Activated CD8-positive, alpha-beta memory T cell treated with anti-CD3 and anti-CD28 coated beads, Interleukin-2, amount 10 ng/mL, durations not matched to agents 7 days and 5 days (primary cell): ENCODE measurements around the gene TNPO3. TPM values are rescaled to one million over a fixed set of nuclear protein-coding genes. Genes with fewer than 3 reads are reported as not detected.
"Not testable (repeated sequence)": the region's sequence is repeated elsewhere in the genome, so short reads cannot be mapped to it uniquely, and the experiment has no call there.

Experiments
- ATAC-seq: fragments of 150-1000 bp; cut with Tn5 transposase; one replicate; pipeline ENCODE4 v1.10.0; 2021; ENCODE audit warnings: moderate library complexity
- CTCF ChIA-PET: fragments of 350-600 bp; sonication (Branson Sonifier 250); formaldehyde crosslinking; loops from one replicate; lab custom pipeline; 2021; ENCODE audit warnings: antibody characterized with exemption; lab: Charles Lee
- DNase-seq: peaks from one replicate; pipeline ENCODE4 v3.0.0-alpha.2; 2020
- H3K27ac Mint-ChIP-seq: one replicate; pipeline ENCODE4 v1.8.0; 2021; ENCODE audit warnings: mild to moderate bottlenecking, mixed read lengths
- H3K27me3 Mint-ChIP-seq: one replicate; pipeline ENCODE4 v1.8.0; 2021; ENCODE audit warnings: mixed read lengths
- H3K36me3 Mint-ChIP-seq: one replicate; pipeline ENCODE4 v1.8.0; 2021; ENCODE audit warnings: mild to moderate bottlenecking, mixed read lengths
- H3K4me1 Mint-ChIP-seq: one replicate; pipeline ENCODE4 v1.8.0; 2021; ENCODE audit warnings: mixed read lengths
- H3K4me3 Mint-ChIP-seq: one replicate; pipeline ENCODE4 v1.8.0; 2021; ENCODE audit warnings: mild to moderate bottlenecking, moderate library complexity, mixed read lengths
- H3K9me3 Mint-ChIP-seq: one replicate; pipeline ENCODE4 v1.8.0; 2022; ENCODE audit warnings: low read depth, mixed read lengths
- total RNA-seq, 2 experiments: library from RNA; stranded (reverse); gene quantifications; one replicate each; pipeline ENCODE4 v1.2.3, GENCODE V29; 2021

Gene TNPO3
- total RNA-seq, 2 experiments from 2014 or later: 51.9 to 55.8 TPM

DNA sequence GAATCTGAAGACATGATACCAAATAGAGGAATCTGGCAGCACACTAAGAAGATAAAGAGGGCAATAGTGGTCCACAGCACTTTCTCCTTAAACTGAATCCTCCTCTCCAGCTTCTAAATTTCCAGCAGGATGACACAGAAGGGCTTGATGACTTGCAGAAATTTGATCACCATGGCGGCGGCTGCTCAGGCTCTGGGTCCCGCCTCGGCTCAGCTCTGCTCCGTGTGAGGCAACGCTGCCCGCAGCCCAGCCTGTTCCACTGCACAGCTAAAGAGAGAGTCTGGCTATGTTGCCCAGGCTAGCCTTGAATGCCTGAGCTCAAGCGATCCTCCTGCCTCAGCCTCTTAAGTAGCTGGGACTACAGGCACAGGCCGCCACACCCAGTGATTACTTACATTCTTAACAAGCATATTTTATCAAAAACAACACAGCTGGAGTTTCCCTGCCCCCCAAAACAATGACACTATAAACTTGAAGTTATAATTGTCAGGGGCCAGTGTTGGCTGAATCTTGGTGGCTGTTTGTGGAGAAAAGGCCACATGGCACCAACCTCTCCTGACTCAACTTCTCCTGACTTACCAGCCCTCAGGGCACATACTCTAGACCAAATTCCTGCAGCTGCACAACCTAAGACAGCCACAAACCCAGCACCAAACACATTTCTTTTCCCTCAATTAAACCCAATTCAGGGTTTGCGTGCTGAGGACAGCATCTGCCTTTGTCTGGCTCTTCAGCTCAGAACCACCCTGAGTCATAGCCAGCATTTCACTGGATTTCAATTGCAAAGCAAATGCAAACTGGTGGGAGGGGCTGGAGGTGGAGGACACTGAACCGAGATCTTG is 11.6 kb upstream of the TNPO3 start:
- Mint-ChIP-seq H3K4me3 (no peak overlapping the region), H3K27me3 (peaks cover 23% of the 10 kb centered on the region), H3K4me1 (peaks cover 12% of the 10 kb centered on the region), H3K9me3 (peaks cover 4% of the 10 kb centered on the region), H3K27ac (no peak overlapping the region), H3K36me3 (peaks cover 3% of the 10 kb centered on the region)
- ATAC-seq (no peak), DNase-seq (no peak)
- CTCF ChIA-PET: interaction anchor here (1.5 to 1.9 kb wide), 2 partner anchors 12 to 25 kb away, joined by 4 to 6 read pairs; partner anchors contain the start of gene TNPO3

DNA sequence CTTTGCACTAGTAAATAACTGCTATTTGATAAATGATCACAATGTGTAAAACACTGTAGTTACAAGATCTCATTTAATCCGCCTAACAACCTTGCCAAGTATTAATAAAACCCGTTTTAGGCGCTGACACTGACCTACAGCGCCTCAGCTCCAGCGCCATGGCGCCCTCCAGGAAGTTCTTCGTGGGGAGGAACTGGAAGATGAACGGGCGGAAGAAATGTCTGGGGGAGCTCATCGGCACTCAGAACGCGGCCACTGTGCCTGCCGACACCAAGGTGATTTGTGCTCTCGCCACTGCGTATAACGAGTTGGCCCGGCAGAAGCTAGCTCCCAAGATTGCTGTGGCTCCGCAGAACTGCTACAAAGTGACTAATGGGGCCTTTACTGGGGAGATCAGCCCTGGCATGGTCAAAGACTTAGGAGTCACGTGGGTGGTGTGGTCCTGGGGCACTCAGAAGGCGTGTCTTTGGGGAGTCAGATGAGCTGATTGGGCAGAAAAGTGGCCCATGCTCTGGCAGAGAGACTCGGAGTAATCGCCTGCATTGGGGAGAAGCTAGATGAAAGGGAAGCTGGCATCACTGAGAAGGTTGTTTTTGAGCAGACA is 1.1 kb upstream of the TNPO3 start:
- Mint-ChIP-seq H3K27ac (no peak overlapping the region), H3K36me3 (peaks cover 11% of the 10 kb centered on the region)

DNA sequence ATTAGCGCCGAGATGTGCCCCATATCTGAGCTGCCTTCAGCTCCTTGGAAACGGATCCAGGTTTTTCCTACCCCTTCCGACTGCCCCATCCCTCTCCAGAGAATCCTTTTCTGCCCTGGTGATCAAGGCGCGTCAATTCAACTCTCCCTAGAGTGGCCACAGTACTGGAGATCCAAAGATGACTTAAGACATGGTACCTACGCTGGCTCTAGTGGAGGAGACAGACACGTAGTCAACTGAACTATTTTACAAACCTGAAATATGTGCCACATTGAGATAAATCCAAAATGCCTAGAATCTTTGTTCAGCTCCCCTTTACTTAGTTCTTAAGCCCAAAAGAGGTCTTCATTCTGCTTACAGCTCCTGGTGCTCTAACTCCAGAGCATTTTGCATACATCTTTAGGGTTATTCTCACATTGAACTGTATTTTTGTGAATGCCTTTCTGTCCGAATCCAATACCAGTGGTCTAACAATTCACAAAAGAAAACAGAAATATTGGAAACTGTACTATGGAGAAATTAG is 444 bp upstream of the TNPO3 start:
- CTCF ChIA-PET: interaction anchor here (1.4 to 5.5 kb wide), 3 partner anchors 11 to 35 kb away, joined by 4 to 46 read pairs (median 6); no protein-coding TSS in a partner anchor
- Mint-ChIP-seq H3K4me1 (peaks cover 29% of the 10 kb centered on the region), H3K27ac (peak overlapping the region; percentile 98), H3K36me3 (peaks cover 17% of the 10 kb centered on the region), H3K9me3 (no peaks in the 10 kb centered on the region), H3K27me3 (peaks cover 14% of the 10 kb centered on the region), H3K4me3 (peak overlapping the region; percentile 95)
- ATAC-seq (peak; percentile 16), DNase-seq (no peak)

More for the DNA sequence above, 1.1 kb upstream of the TNPO3 start:
- no peak for DNase-seq
- CTCF ChIA-PET: interaction anchor here (5.5 kb wide), 1 partner anchor 34 kb away, joined by 46 read pairs; no protein-coding TSS in a partner anchor
- peak overlapping the region; percentile 95 for H3K4me3 Mint-ChIP-seq
- H3K4me1 Mint-ChIP-seq: peaks cover 24% of the 10 kb centered on the region
- H3K27me3 Mint-ChIP-seq: peaks cover 20% of the 10 kb centered on the region
- H3K9me3 Mint-ChIP-seq: no peaks in the 10 kb centered on the region
- no peak for ATAC-seq

DNA sequence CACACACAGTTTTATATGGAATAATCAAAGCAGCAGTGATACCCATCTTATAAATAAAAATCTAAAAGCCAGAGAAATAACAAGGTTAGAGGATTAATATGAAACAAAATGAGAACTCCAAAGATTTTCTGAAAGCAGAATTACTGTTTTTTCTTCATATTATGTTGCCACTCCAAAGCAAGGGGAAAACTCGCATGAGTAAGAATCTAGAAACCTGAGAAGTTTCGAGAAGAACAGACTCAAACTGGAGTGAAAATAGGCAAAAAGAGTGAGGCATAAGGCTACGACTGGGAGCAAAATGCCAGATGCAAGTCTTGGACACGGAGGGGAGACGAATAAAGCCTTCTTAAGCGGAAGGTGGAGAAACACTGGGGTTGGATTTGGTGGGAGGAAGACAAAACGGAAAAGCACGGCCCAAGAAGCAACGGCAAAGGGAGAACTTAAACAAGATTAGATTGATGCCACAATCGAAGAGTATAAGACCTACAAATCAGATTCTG is 923 bp downstream of the TNPO3 start:
- Mint-ChIP-seq H3K27ac (peak overlapping the region; percentile 98), H3K9me3 (no peaks in the 10 kb centered on the region), H3K4me3 (peak overlapping the region; percentile 95), H3K27me3 (peaks cover 6% of the 10 kb centered on the region), H3K36me3 (peaks cover 25% of the 10 kb centered on the region), H3K4me1 (peaks cover 38% of the 10 kb centered on the region)
- no peak for DNase-seq
- CTCF ChIA-PET: interaction anchor here (0.8 to 5.5 kb wide), 11 partner anchors 10 to 115 kb away, joined by 3 to 46 read pairs (median 3); no protein-coding TSS in a partner anchor
- ATAC-seq: no peak

DNA sequence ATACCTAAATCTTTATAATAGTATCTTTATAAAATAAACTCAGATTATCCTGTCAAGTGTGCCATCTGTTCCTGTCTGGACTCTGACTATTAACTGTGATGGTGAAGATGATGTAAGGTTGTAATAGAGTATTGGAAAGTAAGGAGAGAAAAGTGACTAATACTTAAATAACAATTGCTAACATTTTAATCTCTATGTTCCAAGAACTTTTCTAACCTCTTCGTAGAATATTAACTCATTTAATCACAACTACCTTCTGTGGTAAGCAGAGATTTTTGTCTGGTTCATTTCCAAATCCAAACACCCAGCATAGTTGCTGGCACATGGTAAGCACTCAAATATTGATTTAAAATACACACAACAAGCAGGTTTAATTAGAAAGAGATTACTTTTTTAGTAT is 2.5 kb downstream of the TNPO3 start:
- Mint-ChIP-seq H3K9me3 (no peaks in the 10 kb centered on the region), H3K4me3 (peak overlapping the region; percentile 44), H3K27me3 (no peaks in the 10 kb centered on the region), H3K36me3 (peaks cover 28% of the 10 kb centered on the region), H3K27ac (no peak overlapping the region), H3K4me1 (peaks cover 46% of the 10 kb centered on the region)
- DNase-seq: no peak
- no peak for ATAC-seq
- CTCF ChIA-PET: interaction anchor here (5.5 kb wide), 1 partner anchor 38 kb away, joined by 46 read pairs; no protein-coding TSS in a partner anchor

DNA sequence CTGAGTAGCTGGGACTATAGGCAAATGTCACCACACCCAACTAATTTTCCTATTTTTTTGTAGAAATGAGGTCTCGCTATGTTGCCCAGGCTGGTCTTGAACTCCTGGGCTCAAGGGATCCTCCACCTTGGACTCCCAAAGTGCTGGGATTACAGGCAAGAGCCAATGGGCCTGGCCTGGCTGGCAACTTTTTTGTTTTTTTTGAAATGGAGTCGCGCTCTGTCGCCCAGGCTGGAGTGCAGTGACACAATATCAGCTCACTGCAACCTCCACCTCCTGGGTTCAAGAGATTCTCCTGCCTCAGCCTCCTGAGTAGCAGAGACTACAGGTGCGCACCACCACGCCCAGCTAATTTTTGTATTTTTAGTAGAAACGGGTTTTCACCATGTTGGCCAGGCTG is 3.5 kb downstream of the TNPO3 start:
- not testable (repeated sequence) for H3K27ac Mint-ChIP-seq, DNase-seq, H3K9me3 Mint-ChIP-seq, H3K27me3 Mint-ChIP-seq, ATAC-seq, H3K4me3 Mint-ChIP-seq
- Mint-ChIP-seq H3K36me3 (peaks cover 35% of the 10 kb centered on the region), H3K4me1 (peaks cover 53% of the 10 kb centered on the region)
- CTCF ChIA-PET: interaction anchor here (5.5 kb wide), 1 partner anchor 39 kb away, joined by 46 read pairs; no protein-coding TSS in a partner anchor

DNA sequence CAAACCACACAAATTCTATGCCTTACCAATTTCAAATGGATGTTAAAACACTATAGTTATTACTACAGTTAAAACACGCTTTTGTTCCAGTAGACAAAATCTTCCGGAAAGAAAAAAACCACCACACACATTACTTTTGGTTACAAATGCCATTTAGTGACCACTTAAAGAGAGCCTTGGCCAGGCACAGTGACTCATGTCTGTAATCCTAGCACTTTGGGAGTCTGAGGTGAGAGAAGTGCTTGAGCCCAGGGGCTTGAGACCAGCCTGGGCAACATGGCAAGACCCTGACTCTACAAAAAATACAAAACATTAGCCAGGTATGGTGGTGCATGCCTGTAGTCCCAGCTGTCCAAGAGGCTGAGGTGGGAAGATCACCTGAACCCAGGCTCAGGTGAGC is 7.2 kb downstream of the TNPO3 start:
- peaks cover 43% of the 10 kb centered on the region for H3K36me3 Mint-ChIP-seq
- DNase-seq (no peak), ATAC-seq (no peak)
- H3K27ac Mint-ChIP-seq: no peak overlapping the region
- peaks cover 63% of the 10 kb centered on the region for H3K4me1 Mint-ChIP-seq
- H3K9me3 Mint-ChIP-seq: no peaks in the 10 kb centered on the region
- H3K27me3 Mint-ChIP-seq: no peaks in the 10 kb centered on the region
- CTCF ChIA-PET: no interaction called here
- no peak overlapping the region for H3K4me3 Mint-ChIP-seq

DNA sequence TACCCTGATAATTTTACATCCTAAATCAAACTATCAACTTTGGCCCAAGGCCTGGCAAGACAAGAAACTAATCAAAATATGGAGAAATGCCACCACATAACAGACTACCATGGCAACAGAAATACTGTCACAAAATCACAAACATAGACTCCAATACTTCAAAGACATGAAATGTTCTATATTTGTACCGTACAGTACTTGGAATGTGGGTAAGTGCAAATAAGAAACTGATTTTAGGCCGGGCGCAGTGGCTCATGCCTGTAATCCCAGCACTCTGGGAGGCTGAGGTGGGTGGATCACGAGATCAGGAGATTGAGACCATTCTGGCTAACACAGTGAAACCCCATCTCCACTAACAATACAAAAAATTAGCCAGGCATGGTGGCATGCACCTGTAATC is 9.2 kb downstream of the TNPO3 start:
- no peak for DNase-seq
- H3K27ac Mint-ChIP-seq: no peak overlapping the region
- CTCF ChIA-PET: no interaction called here
- peaks cover 71% of the 10 kb centered on the region for H3K4me1 Mint-ChIP-seq
- no peaks in the 10 kb centered on the region for H3K9me3 Mint-ChIP-seq
- H3K27me3 Mint-ChIP-seq: no peaks in the 10 kb centered on the region
- ATAC-seq: no peak
- H3K36me3 Mint-ChIP-seq: peaks cover 30% of the 10 kb centered on the region
- no peak overlapping the region for H3K4me3 Mint-ChIP-seq

DNA sequence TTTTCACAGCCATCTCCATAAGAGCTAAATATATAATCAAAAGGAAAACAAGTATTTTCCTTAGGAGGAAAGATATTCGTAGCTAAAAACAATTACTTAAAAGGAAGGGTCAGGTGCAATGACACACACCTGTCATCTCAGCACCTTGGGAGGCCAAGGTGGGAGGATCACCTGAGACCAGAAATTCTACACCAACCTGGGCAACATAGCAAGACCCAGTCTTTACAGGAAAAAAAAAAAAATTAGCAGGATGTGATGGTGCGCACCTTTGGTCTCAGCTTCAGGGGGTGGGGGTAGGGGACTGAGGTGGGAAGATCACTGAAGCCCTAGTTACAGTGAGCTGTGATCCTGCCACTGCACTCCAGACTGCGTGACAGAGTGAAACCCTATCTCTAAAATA is 11.9 kb downstream of the TNPO3 start:
- CTCF ChIA-PET: interaction anchor here (1.6 to 1.8 kb wide), 2 partner anchors 11 to 48 kb away, joined by 5 to 10 read pairs; no protein-coding TSS in a partner anchor
- Mint-ChIP-seq H3K27ac (no peak overlapping the region), H3K4me3 (no peak overlapping the region), H3K36me3 (peaks cover 34% of the 10 kb centered on the region), H3K9me3 (no peaks in the 10 kb centered on the region), H3K4me1 (peaks cover 56% of the 10 kb centered on the region), H3K27me3 (no peaks in the 10 kb centered on the region)
- DNase-seq: no peak
- ATAC-seq: no peak

DNA sequence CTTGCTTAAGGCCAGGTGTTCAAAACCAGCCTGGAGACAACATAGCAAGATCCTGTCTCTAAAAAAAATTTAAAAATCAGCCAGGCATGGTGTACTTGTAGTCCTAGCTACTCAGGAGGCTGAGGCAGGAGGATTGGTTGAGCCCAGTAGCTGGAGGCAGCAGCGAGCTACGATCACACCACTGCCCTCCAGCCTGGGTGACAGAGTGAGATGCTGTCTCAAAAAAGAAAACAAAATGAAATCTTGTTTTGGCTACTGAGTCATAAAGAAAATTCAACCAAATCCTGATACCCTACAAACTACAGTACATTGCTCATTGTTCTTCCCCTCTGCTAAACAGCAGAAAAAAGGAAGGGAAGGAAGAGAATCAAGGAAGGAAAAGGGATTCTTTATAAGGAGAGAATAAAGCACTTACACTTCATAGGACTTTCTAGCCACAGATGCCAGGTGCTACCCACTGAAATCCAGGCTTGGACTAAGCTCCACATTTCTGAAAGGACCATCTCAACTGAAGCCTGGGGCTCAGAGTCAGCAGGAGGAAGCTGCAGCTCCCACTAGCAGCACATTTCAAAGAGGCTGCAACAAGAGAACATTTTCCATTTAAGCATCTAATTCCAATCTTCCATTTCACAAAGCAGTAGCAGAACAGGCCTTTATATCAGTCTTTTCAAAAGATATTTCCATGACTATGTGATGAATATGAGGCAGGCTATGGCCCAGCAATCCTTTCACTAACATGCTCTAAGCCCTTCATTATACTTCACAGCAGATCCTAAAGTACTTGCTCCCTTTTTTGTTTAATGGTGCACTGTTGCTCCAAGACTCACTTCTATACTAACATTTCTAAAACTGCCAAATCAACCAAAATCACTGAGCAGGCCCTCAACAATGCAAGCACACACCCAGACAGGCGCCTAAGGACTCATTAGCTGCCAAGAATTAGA is 13.5 kb downstream of the TNPO3 start:
- no peaks in the 10 kb centered on the region for H3K27me3 Mint-ChIP-seq
- CTCF ChIA-PET: interaction anchor here (1.1 to 1.8 kb wide), 4 partner anchors 13 to 78 kb away, joined by 3 to 10 read pairs (median 4); no protein-coding TSS in a partner anchor
- H3K9me3 Mint-ChIP-seq: no peaks in the 10 kb centered on the region
- peaks cover 38% of the 10 kb centered on the region for H3K36me3 Mint-ChIP-seq
- H3K4me3 Mint-ChIP-seq: no peak overlapping the region
- DNase-seq (no peak), ATAC-seq (peak; percentile 45)
- H3K27ac Mint-ChIP-seq: peak overlapping the region; percentile 63
- H3K4me1 Mint-ChIP-seq: peaks cover 43% of the 10 kb centered on the region

DNA sequence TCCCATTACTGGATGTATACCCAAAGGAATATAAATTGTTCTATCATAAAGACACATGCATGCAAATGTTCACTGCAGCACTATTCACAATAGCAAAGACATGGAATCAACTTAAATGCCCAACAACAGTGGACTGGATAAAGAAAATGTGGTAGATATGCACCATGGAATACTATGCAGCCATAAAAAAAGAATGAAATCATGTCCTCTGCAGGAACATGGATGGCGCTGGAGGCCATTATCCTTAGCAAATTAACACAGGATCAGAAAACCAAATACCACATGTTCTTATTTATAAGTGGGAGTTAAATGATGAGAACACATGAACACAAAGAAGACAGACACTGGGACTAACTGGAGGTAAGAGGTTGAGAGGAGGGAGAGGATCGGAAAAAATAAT is 16.4 kb downstream of the TNPO3 start:
- H3K27me3 Mint-ChIP-seq, H3K27ac Mint-ChIP-seq, CTCF ChIA-PET, DNase-seq, H3K4me3 Mint-ChIP-seq, H3K9me3 Mint-ChIP-seq, ATAC-seq: not testable (repeated sequence)
- Mint-ChIP-seq H3K4me1 (peaks cover 26% of the 10 kb centered on the region), H3K36me3 (peaks cover 50% of the 10 kb centered on the region)

DNA sequence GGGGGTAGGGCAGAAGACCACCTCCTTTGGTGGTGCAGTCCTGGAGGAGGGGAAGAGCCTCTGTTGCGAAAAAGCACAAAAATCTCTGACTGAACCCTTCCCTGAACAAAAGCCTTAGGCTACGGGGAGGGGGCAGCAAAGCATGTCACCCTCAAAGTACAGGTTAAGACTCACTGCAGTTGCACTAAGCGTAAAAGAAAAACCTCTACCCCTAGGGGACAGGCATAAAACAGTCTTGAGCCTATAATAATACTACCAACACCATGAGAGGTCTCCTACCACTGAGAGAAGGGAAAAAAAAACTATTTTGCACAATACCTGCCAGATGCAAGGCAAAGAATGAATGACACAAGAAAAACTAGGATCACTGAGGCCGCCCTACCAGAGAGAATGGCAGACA is 17.3 kb downstream of the TNPO3 start:
- H3K27me3 Mint-ChIP-seq: no peaks in the 10 kb centered on the region
- DNase-seq (no peak), ATAC-seq (no peak)
- CTCF ChIA-PET: no interaction called here
- H3K4me1 Mint-ChIP-seq: peaks cover 19% of the 10 kb centered on the region
- H3K27ac Mint-ChIP-seq: no peak overlapping the region
- peaks cover 57% of the 10 kb centered on the region for H3K36me3 Mint-ChIP-seq
- no peak overlapping the region for H3K4me3 Mint-ChIP-seq
- no peaks in the 10 kb centered on the region for H3K9me3 Mint-ChIP-seq
